Thymus (tissue), 2 donors: ENCODE results near the gene NUSAP1. TPM values are rescaled to one million over a fixed set of nuclear protein-coding genes. Genes with fewer than 3 reads are reported as not detected.

Experiments
- polyA plus RNA-seq: library from polyadenylated mRNA; stranded (reverse); fragments of 200-250 nt; gene quantifications from one replicate; pipeline ENCODE4 v1.2.3, GENCODE V29; 2013
- total RNA-seq: library from RNA; stranded (reverse); fragments of 120-200 nt; gene quantifications from one replicate; pipeline ENCODE4 v1.2.4, GENCODE V29; 2013
- donor health status: healthy.

NUSAP1 gene
- total and polyA plus RNA-seq, 2 donors: 14.0 to 152 TPM

Other genes starting within 250 kb of the NUSAP1 start
- gene INO80, start 216.6 kb upstream of the NUSAP1 start, total RNA-seq: 12.9 TPM
- 7.6 TPM for gene INO80, start 216.6 kb upstream of the NUSAP1 start, polyA plus RNA-seq
- gene EXD1, start 102.1 kb upstream of the NUSAP1 start, total RNA-seq: 0.09 TPM
- gene EXD1, start 102.1 kb upstream of the NUSAP1 start, polyA plus RNA-seq: 0.34 TPM
- 21.6 TPM for gene CHP1, start 101.6 kb upstream of the NUSAP1 start, total RNA-seq
- 38.8 TPM for gene CHP1, start 101.6 kb upstream of the NUSAP1 start, polyA plus RNA-seq
- gene OIP5, start 290 bp upstream of the NUSAP1 start, total RNA-seq: 19.5 TPM
- 2.4 TPM for gene OIP5, start 290 bp upstream of the NUSAP1 start, polyA plus RNA-seq
- gene NDUFAF1, start 69.6 kb downstream of the NUSAP1 start, total RNA-seq: 19.7 TPM
- gene NDUFAF1, start 69.6 kb downstream of the NUSAP1 start, polyA plus RNA-seq: 19.5 TPM
- gene RTF1, start 84.2 kb downstream of the NUSAP1 start, total RNA-seq: 15.3 TPM
- gene RTF1, start 84.2 kb downstream of the NUSAP1 start, polyA plus RNA-seq: 19.0 TPM
- gene ITPKA, start 161.0 kb downstream of the NUSAP1 start, total RNA-seq: 0.24 TPM
- gene ITPKA, start 161.0 kb downstream of the NUSAP1 start, polyA plus RNA-seq: 0.66 TPM
- gene LTK, start 180.9 kb downstream of the NUSAP1 start, total RNA-seq: 0.14 TPM
- gene LTK, start 180.9 kb downstream of the NUSAP1 start, polyA plus RNA-seq: 0.66 TPM
- 6.7 TPM for gene RPAP1, start 211.4 kb downstream of the NUSAP1 start, total RNA-seq
- gene RPAP1, start 211.4 kb downstream of the NUSAP1 start, polyA plus RNA-seq: 11.5 TPM
- 1.3 TPM for gene TYRO3, start 226.3 kb downstream of the NUSAP1 start, total RNA-seq
- 1.5 TPM for gene TYRO3, start 226.3 kb downstream of the NUSAP1 start, polyA plus RNA-seq